DND-41 (cell line): ENCODE results near the gene CAMK2N1.

Experiments
- CTCF ChIP-seq: IDR thresholded peaks from 2 replicates; pipeline ENCODE4 v1.5.1; 2012; ENCODE audit warnings: borderline replicate concordance, low read length, moderate library complexity, mild to moderate bottlenecking; ENCODE audit not compliant: poor library complexity, severe bottlenecking; ENCODE audit errors: extremely low read depth
- EZH2 ChIP-seq: IDR thresholded peaks from 3 replicates; pipeline ENCODE4 v1.6.1; 2012; ENCODE audit warnings: borderline replicate concordance, low read depth, mild to moderate bottlenecking, moderate library complexity, low read length, inconsistent platforms; ENCODE audit not compliant: severe bottlenecking

GRCh38 chr1:20443703-20444586 is 42.1 kb downstream of the CAMK2N1 start:
- TF ChIP-seq CTCF (no peak), EZH2 (no peak)
